DMS53 treated with DMSO at 0.1 percent for 48 hours (cell line): Measurements from ENCODE around the gene CYLC1.
A peak's percentile ranks its signal among the peaks of the same experiment; 100 is the strongest.

ENCODE experiments used
- DNase-seq: peaks from one replicate; lab custom pipeline; 2025; ENCODE audit not compliant: unreplicated experiment; lab: John Stamatoyannopoulos, UW

Gene CYLC1

GRCh38 chrX:83860846-83861245, at the start of gene CYLC1:
CYLC1 (plus strand) TSS chrX:83861146; CDS start chrX:83861183, 37 bp downstream.
- no peak for DNase-seq

GRCh38 chrX:83819304-83819703, 41.6 kb upstream of the CYLC1 start:
- peak; percentile 4 for DNase-seq

- DNase-seq: peak; percentile 5
These were observed 31.1 kb upstream of the CYLC1 start for GRCh38 chrX:83829874-83830273.

GRCh38 chrX:83845397-83845796, 15.5 kb upstream of the CYLC1 start:
- DNase-seq: peak; percentile 64

GRCh38 chrX:83847339-83847738, 13.6 kb upstream of the CYLC1 start:
- no peak for DNase-seq

- no peak for DNase-seq
These were observed 27.6 kb downstream of the CYLC1 start for GRCh38 chrX:83888585-83888984.

- DNase-seq: no peak
These were observed 31.5 kb downstream of the CYLC1 start for GRCh38 chrX:83892433-83892832.

GRCh38 chrX:83906921-83907320, 46.0 kb downstream of the CYLC1 start:
- DNase-seq: no peak

GRCh38 chrX:83916525-83916924, 55.6 kb downstream of the CYLC1 start:
- DNase-seq: peak; percentile 45

GRCh38 chrX:83934220-83934619, 73.3 kb downstream of the CYLC1 start:
- DNase-seq: peak; percentile 6
